Liver (tissue), 3 donors: ENCODE results near the gene TAF4.

Source experiments
- CTCF ChIP-seq: fragments of 150-350 bp; IDR thresholded peaks from 2 replicates; pipeline ENCODE4 v1.5.1; 2017; ENCODE audit warnings: improper control_type of control experiment, low read depth, low read length; ENCODE audit not compliant: missing input control
- GABPA ChIP-seq, 2 donors: IDR thresholded peaks in 1 of 2; conservative IDR thresholded peaks in 1 of 2; 2 replicates each; pipeline ENCODE4 v1.6.1; 2016; ENCODE audit warnings: antibody characterized with exemption in 2 of 2, mild to moderate bottlenecking in 1 of 2, moderate library complexity in 1 of 2
- HNF4A ChIP-seq, 2 donors: conservative IDR thresholded peaks; 2 replicates each; pipeline ENCODE4 v1.6.1; 2016; ENCODE audit warnings: antibody characterized with exemption in 2 of 2, mild to moderate bottlenecking in 2 of 2
- donor health status: healthy.
- donor health status: healthy.

DNA sequence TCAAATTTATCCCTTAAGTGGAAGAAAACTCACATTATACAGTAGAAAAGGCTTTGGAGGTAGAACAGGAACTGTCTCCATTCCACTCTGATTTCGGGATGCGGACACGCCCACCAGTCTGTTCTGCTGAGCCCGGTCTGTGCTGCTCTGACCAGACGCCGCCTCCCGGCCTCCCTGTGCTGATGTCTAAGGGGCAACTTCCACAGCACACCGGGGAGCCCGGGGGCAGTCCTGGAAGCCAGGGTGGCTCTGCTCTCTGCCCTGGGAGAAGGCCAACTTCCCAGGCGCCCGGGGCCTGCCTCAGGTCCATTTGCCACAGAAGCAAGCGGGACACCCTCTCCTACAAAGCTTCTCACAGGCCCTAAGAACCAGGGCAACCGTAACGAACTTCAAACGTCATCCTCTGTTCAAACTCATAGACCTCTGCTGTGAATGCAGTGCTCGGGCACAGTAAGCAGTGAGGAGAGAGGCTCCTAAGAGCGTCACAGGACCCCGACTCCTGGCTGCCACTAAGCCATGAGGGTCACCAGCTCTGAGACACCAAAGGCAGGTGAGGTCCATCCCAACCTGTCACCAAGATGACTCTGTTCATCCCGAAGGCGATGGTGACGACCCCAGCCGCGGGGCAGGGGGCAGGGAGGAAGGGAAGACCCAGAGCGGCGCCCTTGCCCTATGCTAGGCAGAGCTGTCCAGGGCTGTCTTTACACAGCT lies 5.6 kb downstream of the TAF4 start:
- no peak for TF ChIP-seq GABPA (IDR thresholded peaks at IDR 0.05 in 1 of 2, conservative IDR thresholded peaks at IDR 0.05 in 1 of 2)
- TF ChIP-seq CTCF: no peak
- TF ChIP-seq HNF4A (conservative IDR thresholded peaks at IDR 0.05): no peak
